Fibroblast of lung (primary cell): ENCODE results near the gene OR4D10. TPM values are rescaled to one million over a fixed set of nuclear protein-coding genes. Genes with fewer than 3 reads are reported as not detected.
"Not testable (repeated sequence)": the region's sequence is repeated elsewhere in the genome, so short reads cannot be mapped to it uniquely, and the experiment has no call there.

ENCODE experiments used
- DNase-seq, 2 donors: peaks; one replicate each; pipeline versions ENCODE4 v3.0.0 to v3.0.0-alpha.2; 2010; ENCODE audit warnings: low read depth in 2 of 2
- H2AFZ ChIP-seq: 2 replicates; pipeline ENCODE4 v1.5.1; 2012; ENCODE audit warnings: low read length, control low read depth, inconsistent platforms
- H3K27ac ChIP-seq: 2 replicates; pipeline ENCODE4 v1.5.1; 2011; ENCODE audit warnings: low read length, control low read depth; ENCODE audit not compliant: insufficient read depth
- H3K27me3 ChIP-seq: 2 replicates; pipeline ENCODE4 v1.5.1; 2011; ENCODE audit warnings: mild to moderate bottlenecking, low read length; ENCODE audit not compliant: control insufficient read depth, insufficient read depth
- H3K36me3 ChIP-seq: 2 replicates; pipeline ENCODE4 v1.5.1; 2011; ENCODE audit warnings: low read length; ENCODE audit not compliant: control insufficient read depth, insufficient read depth
- H3K4me1 ChIP-seq: 2 replicates; pipeline ENCODE4 v1.5.1; 2011; ENCODE audit warnings: low read length; ENCODE audit not compliant: control insufficient read depth, insufficient read depth; ENCODE audit errors: extremely low read depth
- H3K4me2 ChIP-seq: 2 replicates; pipeline ENCODE4 v1.5.1; 2011; ENCODE audit warnings: low read length, control low read depth; ENCODE audit not compliant: insufficient read depth; ENCODE audit errors: extremely low read depth
- H3K4me3 ChIP-seq, 4 experiments: fragments of 200-600 bp in 1 of 4; sonication (generic) in 1 of 4; replicated peaks in 1 of 4; 2 replicates each; pipeline ENCODE4 v1.5.1; 2011 to 2016; ENCODE audit warnings: low read length in 4 of 4, low read depth in 3 of 4, mild to moderate bottlenecking in 3 of 4, control low read depth in 2 of 4, inconsistent platforms in 1 of 4, mixed read lengths in 1 of 4; ENCODE audit not compliant: insufficient read depth in 1 of 4; ENCODE audit errors: control extremely low read depth in 1 of 4
- H3K79me2 ChIP-seq: 2 replicates; pipeline ENCODE4 v1.5.1; 2012; ENCODE audit warnings: mild to moderate bottlenecking, low read length, inconsistent platforms; ENCODE audit not compliant: control insufficient read depth, insufficient read depth
- H3K9ac ChIP-seq: 2 replicates; pipeline ENCODE4 v1.5.1; 2011; ENCODE audit warnings: mild to moderate bottlenecking, low read length, control low read depth; ENCODE audit not compliant: insufficient read depth
- H3K9me3 ChIP-seq: 2 replicates; pipeline ENCODE4 v1.5.1; 2012; ENCODE audit warnings: low read depth, low read length; ENCODE audit not compliant: control insufficient read depth, insufficient read depth
- H4K20me1 ChIP-seq: 2 replicates; pipeline ENCODE4 v1.5.1; 2011; ENCODE audit warnings: low read length; ENCODE audit not compliant: control insufficient read depth, insufficient read depth; ENCODE audit errors: extremely low read depth
- EZH2 ChIP-seq: IDR thresholded peaks from 2 replicates; pipeline ENCODE4 v1.5.1; 2012; ENCODE audit warnings: low read length, control low read depth, mild to moderate bottlenecking; ENCODE audit errors: missing control alignments
- polyA plus RNA-seq, 2 donors: library from polyadenylated mRNA; depleted of rRNA in 1 of 2; stranded (reverse) in 1 of 2; unstranded in 1 of 2; fragments of >200 nt; gene quantifications; 2 replicates each; pipeline ENCODE4 v1.2.1, GENCODE V29; 2011 to 2012; ENCODE audit warnings: missing spikeins in 1 of 2
- total RNA-seq: library from RNA; depleted of rRNA; stranded (reverse); fragments of >200 nt; gene quantifications from 2 replicates; pipeline ENCODE4 v1.2.1, GENCODE V29; 2014
- TF ChIP-seq, protein P1 (sequence below), 2 donors: IDR thresholded peaks in 1 of 2; conservative IDR thresholded peaks in 1 of 2; 1 replicate in 1 of 2; 2 replicates in 1 of 2; pipeline ENCODE4 v1.5.1; 2011 to 2012; ENCODE audit warnings: low read length in 2 of 2, control low read depth in 1 of 2, inconsistent platforms in 1 of 2, low read depth in 1 of 2, mild to moderate bottlenecking in 1 of 2

OR4D10 gene
- total and polyA plus RNA-seq, 2 donors (not counting 1 experiment from before 2014, with no cell fraction given) = not detected

DNA sequence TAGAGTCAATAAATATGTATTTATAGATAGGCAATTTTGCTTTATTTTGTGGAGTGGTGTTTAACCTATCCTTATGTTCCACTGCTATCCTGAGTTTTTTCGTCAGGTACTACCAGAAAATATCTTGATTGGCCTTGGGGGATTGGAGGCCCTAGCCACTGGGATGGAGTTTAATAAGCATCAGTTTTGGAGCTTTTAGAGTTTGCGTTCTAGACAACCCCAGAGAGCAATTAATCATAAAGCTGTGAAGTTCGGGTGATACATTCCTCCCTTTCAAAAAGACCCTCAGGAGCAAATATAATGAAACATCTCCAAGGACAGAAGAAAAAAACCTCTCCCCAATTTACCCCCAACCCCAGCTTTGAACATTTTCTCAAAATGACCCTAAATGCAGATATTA is 36.9 kb upstream of the OR4D10 start, which contains the start of gene OR5A1:
Gene OR5A1, plus strand, starts transcription at position 301 of the 400 bp plus-strand sequence. CDS start 6,700 bp downstream, outside the sequence.
- H3K27me3 ChIP-seq = no peaks in the 10 kb centered on the region
- no peak within 1 kb of the TSS for H3K9ac ChIP-seq
- no peak within 1 kb of the TSS for H3K4me2 ChIP-seq
- no peaks in the 10 kb centered on the region for H3K9me3 ChIP-seq
- DNase-seq = no peak
- no peak within 1 kb of the TSS for H3K4me3 ChIP-seq
- no peaks in the 10 kb centered on the region for H3K36me3 ChIP-seq
- H3K4me1 ChIP-seq = no peaks in the 10 kb centered on the region
- H2AFZ ChIP-seq = no peak within 1 kb of the TSS
- H3K79me2 ChIP-seq = no peaks in the 10 kb centered on the region
- H3K27ac ChIP-seq = no peak within 1 kb of the TSS
- no peak for TF ChIP-seq EZH2
- TF ChIP-seq, protein P1, sequence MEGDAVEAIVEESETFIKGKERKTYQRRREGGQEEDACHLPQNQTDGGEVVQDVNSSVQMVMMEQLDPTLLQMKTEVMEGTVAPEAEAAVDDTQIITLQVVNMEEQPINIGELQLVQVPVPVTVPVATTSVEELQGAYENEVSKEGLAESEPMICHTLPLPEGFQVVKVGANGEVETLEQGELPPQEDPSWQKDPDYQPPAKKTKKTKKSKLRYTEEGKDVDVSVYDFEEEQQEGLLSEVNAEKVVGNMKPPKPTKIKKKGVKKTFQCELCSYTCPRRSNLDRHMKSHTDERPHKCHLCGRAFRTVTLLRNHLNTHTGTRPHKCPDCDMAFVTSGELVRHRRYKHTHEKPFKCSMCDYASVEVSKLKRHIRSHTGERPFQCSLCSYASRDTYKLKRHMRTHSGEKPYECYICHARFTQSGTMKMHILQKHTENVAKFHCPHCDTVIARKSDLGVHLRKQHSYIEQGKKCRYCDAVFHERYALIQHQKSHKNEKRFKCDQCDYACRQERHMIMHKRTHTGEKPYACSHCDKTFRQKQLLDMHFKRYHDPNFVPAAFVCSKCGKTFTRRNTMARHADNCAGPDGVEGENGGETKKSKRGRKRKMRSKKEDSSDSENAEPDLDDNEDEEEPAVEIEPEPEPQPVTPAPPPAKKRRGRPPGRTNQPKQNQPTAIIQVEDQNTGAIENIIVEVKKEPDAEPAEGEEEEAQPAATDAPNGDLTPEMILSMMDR (conservative IDR thresholded peaks at IDR 0.05 in 1 of 2, IDR thresholded peaks at IDR 0.05 in 1 of 2; ENCODE audit: low read depth in 1 of 2, low read length in 2 of 2) = no peak
- H4K20me1 ChIP-seq = no peaks in the 10 kb centered on the region

DNA sequence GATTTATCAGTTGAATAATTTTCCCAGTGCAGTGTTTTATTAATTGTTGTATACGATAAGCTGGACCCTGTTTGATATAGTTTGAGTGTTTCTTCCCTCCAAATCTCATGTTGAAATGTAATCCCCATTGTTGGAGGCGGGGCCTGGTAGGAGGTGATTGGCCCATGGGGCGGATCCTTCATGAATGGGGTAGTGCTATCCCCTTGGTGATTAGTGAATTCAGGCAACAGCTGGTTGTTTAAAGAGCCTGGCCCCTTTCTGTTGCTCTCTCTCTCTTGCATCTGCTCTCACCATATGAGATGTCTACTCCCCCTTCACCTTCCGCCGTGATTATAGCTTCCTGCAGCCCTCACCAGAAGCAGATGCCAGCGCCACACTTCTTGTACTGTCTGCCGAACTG is 35.3 kb upstream of the OR4D10 start:
- Histone ChIP-seq H3K79me2 (no peaks in the 10 kb centered on the region), H3K36me3 (no peaks in the 10 kb centered on the region), H2AFZ (no peak overlapping the region), H3K27me3 (no peaks in the 10 kb centered on the region), H3K9ac (no peak overlapping the region), H3K4me1 (no peaks in the 10 kb centered on the region), H3K27ac (no peak overlapping the region), H4K20me1 (no peaks in the 10 kb centered on the region), H3K4me3 (no peak overlapping the region), H3K4me2 (no peak overlapping the region), H3K9me3 (no peaks in the 10 kb centered on the region)
- DNase-seq = no peak
- TF ChIP-seq, protein P1 (conservative IDR thresholded peaks at IDR 0.05 in 1 of 2, IDR thresholded peaks at IDR 0.05 in 1 of 2; ENCODE audit: low read depth in 1 of 2, low read length in 2 of 2) = no peak
- TF ChIP-seq EZH2 = no peak

DNA sequence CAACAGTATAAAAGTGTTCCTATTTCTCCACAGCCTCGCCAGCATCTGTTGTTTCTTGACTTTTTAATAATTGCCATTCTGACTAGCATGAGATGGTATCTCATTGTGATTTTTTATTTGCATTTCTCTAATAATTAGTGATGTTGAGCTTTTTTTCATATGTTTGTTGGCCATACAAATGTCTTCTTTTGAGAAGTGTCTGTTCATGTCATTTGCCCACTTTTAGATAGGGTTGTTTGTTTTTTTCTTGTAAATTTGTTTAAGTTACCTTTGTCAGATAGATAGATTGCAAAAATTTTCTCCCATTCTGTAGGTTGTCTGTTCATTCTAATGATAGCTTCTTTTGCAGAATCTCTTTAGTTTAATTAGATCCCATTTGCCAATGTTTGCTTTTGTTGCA is 27.5 kb upstream of the OR4D10 start:
- H3K9me3 ChIP-seq, H3K4me1 ChIP-seq, H3K27me3 ChIP-seq, H3K4me3 ChIP-seq, H3K27ac ChIP-seq, H2AFZ ChIP-seq, H4K20me1 ChIP-seq, H3K9ac ChIP-seq, H3K36me3 ChIP-seq, H3K4me2 ChIP-seq, H3K79me2 ChIP-seq, DNase-seq: not testable (repeated sequence)
